Stomach smooth muscle (tissue), 2 donors: ENCODE data around the gene TSG101.
A peak's percentile ranks its signal among the peaks of the same experiment; 100 is the strongest.

Source experiments
- H3K27ac ChIP-seq: one replicate; pipeline ENCODE4 v1.7.0; 2013; ENCODE audit warnings: mild to moderate bottlenecking, low read length, inconsistent platforms
- H3K27me3 ChIP-seq, 2 donors: one replicate each; pipeline ENCODE4 v1.7.0; 2013; ENCODE audit warnings: low read length in 2 of 2; ENCODE audit not compliant: insufficient read depth in 2 of 2, control insufficient read depth in 1 of 2
- H3K36me3 ChIP-seq, 2 donors: one replicate each; pipeline ENCODE4 v1.7.0; 2013; ENCODE audit warnings: low read length in 2 of 2; ENCODE audit not compliant: control insufficient read depth in 2 of 2, insufficient read depth in 2 of 2
- H3K4me1 ChIP-seq: one replicate; pipeline ENCODE4 v1.7.0; 2013; ENCODE audit warnings: low read length; ENCODE audit not compliant: control insufficient read depth, insufficient read depth
- H3K4me3 ChIP-seq, 2 donors: one replicate each; pipeline ENCODE4 v1.7.0; 2013; ENCODE audit warnings: low read length in 2 of 2
- H3K9ac ChIP-seq, 2 donors: one replicate each; pipeline ENCODE4 v1.7.0; 2013; ENCODE audit warnings: low read length in 2 of 2, mild to moderate bottlenecking in 1 of 2
- H3K9me3 ChIP-seq, 2 donors: one replicate each; pipeline ENCODE4 v1.7.0; 2013; ENCODE audit warnings: low read length in 2 of 2; ENCODE audit not compliant: control insufficient read depth in 2 of 2
- donor health status: healthy.
- donor health status: Pancreatic carcinoma.

Gene TSG101

DNA sequence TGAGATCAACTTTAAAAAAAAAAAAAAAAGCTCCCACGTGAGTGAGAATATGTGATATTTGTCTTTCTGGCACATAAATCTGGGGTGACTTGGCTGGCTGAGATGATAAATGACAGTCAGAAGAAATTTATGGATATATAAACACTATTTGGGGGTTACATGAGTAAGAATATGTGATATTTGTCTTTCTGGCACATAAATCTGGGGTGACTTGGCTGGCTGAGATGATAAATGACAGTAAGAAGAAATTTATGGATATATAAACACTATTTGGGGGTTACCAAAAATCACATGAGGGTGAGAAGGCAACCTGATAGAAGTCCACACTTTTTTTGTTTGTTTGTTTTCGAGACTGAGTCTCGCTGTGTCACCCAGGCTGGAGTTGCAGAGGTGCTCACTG lies 6.6 kb upstream of the TSG101 start:
- H3K9ac ChIP-seq: no peak overlapping the region
- H3K4me1 ChIP-seq: no peaks in the 10 kb centered on the region
- no peaks in the 10 kb centered on the region for H3K27me3 ChIP-seq
- no peaks in the 10 kb centered on the region for H3K9me3 ChIP-seq
- no peak overlapping the region for H3K27ac ChIP-seq
- H3K4me3 ChIP-seq: no peak overlapping the region
- peaks cover 7 to 9% of the 10 kb centered on the region in 2 donors for H3K36me3 ChIP-seq

- Histone ChIP-seq H3K36me3 (peaks cover under 1 to 4% of the 10 kb centered on the region in 2 donors), H3K4me1 (no peaks in the 10 kb centered on the region), H3K27ac (peak overlapping the region; percentile 94), H3K9ac (peak overlapping the region; percentile 99 to 100), H3K9me3 (no peaks in the 10 kb centered on the region), H3K27me3 (no peaks in the 10 kb centered on the region), H3K4me3 (peak overlapping the region; percentile 94 to 99)
Measured at GRCh38 chr11:18527512-18527911, 770 bp upstream of the TSG101 start.

DNA sequence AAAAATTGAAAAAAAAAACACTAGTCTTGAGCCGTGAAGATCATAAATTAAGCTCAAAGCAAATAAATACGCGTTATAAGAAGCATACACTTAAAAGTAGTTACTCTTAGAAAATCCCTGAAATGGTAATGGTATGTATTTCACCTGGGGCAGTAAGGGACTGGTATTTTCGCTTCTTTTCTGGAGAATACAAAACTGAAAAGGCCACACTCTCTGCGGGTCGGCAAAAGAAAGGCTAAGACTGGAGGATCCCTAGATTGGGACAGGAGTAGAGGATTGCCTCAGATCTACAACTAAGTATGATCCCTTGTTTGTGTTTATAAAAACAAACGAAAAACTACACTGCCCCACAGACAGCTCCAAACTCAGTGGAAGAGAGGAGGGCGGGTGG lies 617 bp downstream of the TSG101 start:
- no peaks in the 10 kb centered on the region for H3K9me3 ChIP-seq
- no peaks in the 10 kb centered on the region for H3K4me1 ChIP-seq
- H3K36me3 ChIP-seq: peaks cover 2 to 4% of the 10 kb centered on the region in 2 donors
- peak overlapping the region; percentile 94 for H3K27ac ChIP-seq
- H3K4me3 ChIP-seq: peak overlapping the region; percentile 94 to 99
- no peaks in the 10 kb centered on the region for H3K27me3 ChIP-seq
- peak overlapping the region; percentile 99 to 100 for H3K9ac ChIP-seq

DNA sequence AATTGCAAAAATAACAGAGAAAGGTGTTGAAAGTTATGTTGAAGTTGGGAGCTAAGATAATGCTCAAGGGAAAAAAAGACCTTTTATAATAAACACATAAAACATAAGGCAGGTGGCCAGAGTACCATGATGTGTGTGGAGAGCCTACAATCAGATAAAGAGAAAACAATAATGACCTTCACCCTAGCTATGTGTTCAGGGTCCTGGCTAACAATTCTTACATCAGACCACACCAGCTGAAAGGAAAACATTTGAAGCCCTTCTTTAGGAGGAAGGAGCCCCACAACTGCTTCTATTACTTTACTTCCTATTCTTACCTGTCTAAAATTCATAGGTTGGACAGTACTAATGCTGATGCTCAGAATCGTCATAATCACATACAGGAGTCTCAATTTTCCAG lies 2.5 kb downstream of the TSG101 start:
- no peaks in the 10 kb centered on the region for H3K27me3 ChIP-seq
- H3K27ac ChIP-seq: no peak overlapping the region
- no peaks in the 10 kb centered on the region for H3K9me3 ChIP-seq
- no peak overlapping the region for H3K4me3 ChIP-seq
- H3K36me3 ChIP-seq: peaks cover 0 to 4% of the 10 kb centered on the region in 2 donors
- no peak overlapping the region for H3K9ac ChIP-seq
- no peaks in the 10 kb centered on the region for H3K4me1 ChIP-seq

GRCh38 chr11:18523084-18523483 lies 3.7 kb downstream of the TSG101 start:
- H3K36me3 ChIP-seq: peaks cover 0 to 4% of the 10 kb centered on the region in 2 donors
- H3K4me1 ChIP-seq: no peaks in the 10 kb centered on the region
- no peaks in the 10 kb centered on the region for H3K9me3 ChIP-seq
- H3K27ac ChIP-seq: no peak overlapping the region
- H3K4me3 ChIP-seq: no peak overlapping the region
- H3K27me3 ChIP-seq: no peaks in the 10 kb centered on the region
- no peak overlapping the region for H3K9ac ChIP-seq

GRCh38 chr11:18522388-18522787 lies 4.4 kb downstream of the TSG101 start:
- H3K9me3 ChIP-seq: no peaks in the 10 kb centered on the region
- no peak overlapping the region for H3K4me3 ChIP-seq
- H3K4me1 ChIP-seq: no peaks in the 10 kb centered on the region
- H3K36me3 ChIP-seq: peaks cover 4% of the 10 kb centered on the region in 2 donors
- H3K27me3 ChIP-seq: no peaks in the 10 kb centered on the region
- H3K27ac ChIP-seq: no peak overlapping the region
- no peak overlapping the region for H3K9ac ChIP-seq

- no peak overlapping the region for H3K4me3 ChIP-seq
- no peaks in the 10 kb centered on the region for H3K27me3 ChIP-seq
- peaks cover 4 to 5% of the 10 kb centered on the region in 2 donors for H3K36me3 ChIP-seq
- no peaks in the 10 kb centered on the region for H3K4me1 ChIP-seq
- no peak overlapping the region for H3K9ac ChIP-seq
- no peak overlapping the region for H3K27ac ChIP-seq
- H3K9me3 ChIP-seq: no peaks in the 10 kb centered on the region
Measured at GRCh38 chr11:18521122-18521521, 5.6 kb downstream of the TSG101 start.

DNA sequence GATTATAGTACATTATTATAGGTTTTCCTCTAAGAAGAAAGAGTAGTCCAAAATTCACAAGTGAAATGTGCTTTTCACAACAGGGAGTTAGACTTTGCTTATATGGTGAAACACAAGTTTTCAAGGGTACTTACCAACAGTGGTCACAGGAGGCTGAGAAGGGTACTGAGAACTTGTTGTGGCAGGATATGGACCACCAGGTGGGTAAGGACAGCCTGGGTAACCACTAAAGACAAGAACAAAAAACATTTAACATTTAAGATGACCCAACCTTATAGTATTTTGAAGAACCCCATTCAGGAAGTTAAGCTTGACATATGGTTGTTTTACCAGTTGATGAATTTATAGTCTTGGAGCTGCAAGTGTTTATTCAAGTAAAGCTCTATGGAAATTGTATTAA lies 24.4 kb downstream of the TSG101 start:
- Histone ChIP-seq H3K27me3 (no peaks in the 10 kb centered on the region), H3K9me3 (no peaks in the 10 kb centered on the region), H3K4me3 (no peak overlapping the region), H3K36me3 (peaks cover 21 to 35% of the 10 kb centered on the region in 2 donors), H3K27ac (no peak overlapping the region), H3K9ac (no peak overlapping the region), H3K4me1 (no peaks in the 10 kb centered on the region)

- Histone ChIP-seq H3K9ac (no peak overlapping the region), H3K9me3 (no peaks in the 10 kb centered on the region), H3K27me3 (no peaks in the 10 kb centered on the region), H3K4me1 (no peaks in the 10 kb centered on the region), H3K4me3 (no peak overlapping the region), H3K27ac (no peak overlapping the region), H3K36me3 (peaks cover 14 to 32% of the 10 kb centered on the region in 2 donors)
Measured at GRCh38 chr11:18501629-18502028, 25.1 kb downstream of the TSG101 start.

DNA sequence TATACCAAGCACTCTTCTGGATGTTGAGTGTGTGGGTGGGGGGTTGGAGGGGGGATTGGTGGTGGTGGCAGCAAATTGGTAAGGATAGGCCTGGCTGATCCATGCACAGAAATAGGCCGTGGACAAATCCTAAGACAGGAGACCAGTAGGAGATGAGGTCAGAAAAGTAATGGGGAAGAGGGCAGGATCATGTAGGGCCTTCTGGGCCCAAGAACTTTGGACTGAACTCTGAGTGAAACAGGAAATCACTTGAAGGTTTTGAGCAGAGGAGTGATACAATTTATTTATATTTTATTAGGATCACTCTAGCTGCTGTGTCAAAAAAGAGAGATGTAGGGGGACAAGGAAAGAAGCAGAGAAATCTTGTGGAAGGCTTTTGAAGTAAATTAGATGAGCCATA lies 28.7 kb downstream of the TSG101 start:
- Histone ChIP-seq H3K27me3 (no peaks in the 10 kb centered on the region), H3K27ac (no peak overlapping the region), H3K4me1 (no peaks in the 10 kb centered on the region), H3K9ac (no peak overlapping the region), H3K4me3 (no peak overlapping the region), H3K9me3 (no peaks in the 10 kb centered on the region), H3K36me3 (peaks cover 16 to 32% of the 10 kb centered on the region in 2 donors)

GRCh38 chr11:18495703-18496102 lies 31.0 kb downstream of the TSG101 start:
- H3K27me3 ChIP-seq: no peaks in the 10 kb centered on the region
- no peaks in the 10 kb centered on the region for H3K9me3 ChIP-seq
- H3K4me1 ChIP-seq: no peaks in the 10 kb centered on the region
- peaks cover 11 to 28% of the 10 kb centered on the region in 2 donors for H3K36me3 ChIP-seq
- H3K4me3 ChIP-seq: no peak overlapping the region
- no peak overlapping the region for H3K27ac ChIP-seq
- no peak overlapping the region for H3K9ac ChIP-seq
